LNCAP (cell line): ENCODE data around the gene SCARB2.

Source experiments
- CTCF ChIP-seq: fragments of 450-650 bp; IDR thresholded peaks from 2 replicates; pipeline ENCODE4 v1.5.1; 2017; ENCODE audit warnings: mild to moderate bottlenecking

Gene SCARB2

GRCh38 chr4:76251441-76252270 lies 38.0 kb upstream of the SCARB2 start, which contains the start of gene FAM47E:
Gene FAM47E (plus strand): TSS chr4:76251721. CDS start chr4:76251747, 26 bp downstream.
- peak; percentile 80 for TF ChIP-seq CTCF

- TF ChIP-seq CTCF = no peak
These were observed 37.3 kb upstream of the SCARB2 start for GRCh38 chr4:76250962-76251361.

- TF ChIP-seq CTCF = no peak
These were observed 33.2 kb upstream of the SCARB2 start for GRCh38 chr4:76246852-76247251.

- peak; percentile 11; the same call in 1 of the 2 replicates for TF ChIP-seq CTCF
These were observed 32.4 kb upstream of the SCARB2 start for GRCh38 chr4:76246025-76246424.

GRCh38 chr4:76240236-76240635 lies 26.6 kb upstream of the SCARB2 start:
- no peak for TF ChIP-seq CTCF

GRCh38 chr4:76238701-76239100 lies 25.1 kb upstream of the SCARB2 start:
- TF ChIP-seq CTCF = no peak

GRCh38 chr4:76238236-76238635 lies 24.6 kb upstream of the SCARB2 start:
- TF ChIP-seq CTCF = no peak

- TF ChIP-seq CTCF = no peak
These were observed 22.3 kb upstream of the SCARB2 start for GRCh38 chr4:76235915-76236314.
